ENCODE results near the gene DBNDD1.
A peak's percentile ranks its signal among the peaks of the same experiment; 100 is the strongest.

Gene DBNDD1

GRCh38 chr16:90034504-90034903 is 15.2 kb upstream of the DBNDD1 start:
- DNase-seq: no peak

GRCh38 chr16:90033387-90033786 is 14.1 kb upstream of the DBNDD1 start:
- DNase-seq: no peak

- no peak for DNase-seq
Measured at GRCh38 chr16:90032674-90033331, 13.5 kb upstream of the DBNDD1 start.

- no peak for DNase-seq
Measured at GRCh38 chr16:90031931-90032673, 12.8 kb upstream of the DBNDD1 start.

- DNase-seq: no peak
Measured at GRCh38 chr16:90031186-90031930, 12.1 kb upstream of the DBNDD1 start.

GRCh38 chr16:90028985-90029384 is 9.7 kb upstream of the DBNDD1 start:
- DNase-seq: no peak

GRCh38 chr16:90027611-90028010 is 8.4 kb upstream of the DBNDD1 start:
- DNase-seq: no peak

GRCh38 chr16:90026135-90026534 is 6.9 kb upstream of the DBNDD1 start:
- no peak for DNase-seq

GRCh38 chr16:90023078-90023447 is 3.8 kb upstream of the DBNDD1 start:
- no peak for DNase-seq

GRCh38 chr16:90022209-90023077 is 3.2 kb upstream of the DBNDD1 start:
- peak; percentile 69 to 70 for DNase-seq

GRCh38 chr16:90020838-90021382 is 1.7 kb upstream of the DBNDD1 start:
- DNase-seq: no peak

- DNase-seq: no peak
Measured at GRCh38 chr16:90020260-90020837, 1.1 kb upstream of the DBNDD1 start.

GRCh38 chr16:90019543-90020259 is 445 bp upstream of the DBNDD1 start:
- peak in 1 of 2 experiments; percentile 35 for DNase-seq

- DNase-seq: no peak
Measured at GRCh38 chr16:90018297-90018651, 982 bp downstream of the DBNDD1 start.

- DNase-seq: no peak
Measured at GRCh38 chr16:90016339-90016950, 2.8 kb downstream of the DBNDD1 start.

- DNase-seq: no peak
Measured at GRCh38 chr16:90015586-90016338, 3.5 kb downstream of the DBNDD1 start.

GRCh38 chr16:90012991-90013745 is 6.1 kb downstream of the DBNDD1 start:
- no peak for DNase-seq

GRCh38 chr16:90011908-90012501 is 7.3 kb downstream of the DBNDD1 start:
- no peak for DNase-seq

GRCh38 chr16:90011508-90011819 is 7.8 kb downstream of the DBNDD1 start:
- no peak for DNase-seq

Measured in activated CD4-positive, alpha-beta T cell treated with anti-CD3 and anti-CD28 coated beads, Interleukin-2, amount 50 U/mL, for 4 hours (primary cell).